OCI-LY1 (cell line): Measurements from ENCODE around the gene WNT11.

Experiments
- H2AFZ ChIP-seq: fragments of 200-600 bp; sonication (generic), shearing (Covaris generic); 2 replicates; pipeline ENCODE4 v1.6.0; 2014; ENCODE audit warnings: antibody characterized with exemption, mild to moderate bottlenecking, low read length
- H3F3A ChIP-seq: fragments of 200-600 bp; sonication (generic), shearing (Covaris generic); 2 replicates; pipeline ENCODE4 v1.6.0; 2014; ENCODE audit warnings: mild to moderate bottlenecking, antibody characterized with exemption, low read length, moderate library complexity; ENCODE audit not compliant: insufficient read depth
- H3K27ac ChIP-seq: fragments of 200-600 bp; sonication (generic); 2 replicates; pipeline ENCODE4 v1.5.1; 2014; ENCODE audit warnings: low read length, mixed run types, mild to moderate bottlenecking, low read depth; ENCODE audit not compliant: poor library complexity, severe bottlenecking
- H3K27me3 ChIP-seq: fragments of 200-600 bp; sonication (generic); 2 replicates; pipeline ENCODE4 v1.6.0; 2014; ENCODE audit warnings: antibody characterized with exemption, mild to moderate bottlenecking, low read length, moderate library complexity; ENCODE audit not compliant: insufficient read depth
- H3K36me3 ChIP-seq: fragments of 200-600 bp; sonication (generic); 2 replicates; pipeline ENCODE4 v1.6.1; 2014; ENCODE audit warnings: mild to moderate bottlenecking, antibody characterized with exemption, low read length, moderate library complexity, mixed read lengths; ENCODE audit not compliant: insufficient read depth
- H3K4me1 ChIP-seq: fragments of 200-600 bp; sonication (generic); 2 replicates; pipeline ENCODE4 v1.5.1; 2014; ENCODE audit warnings: mild to moderate bottlenecking, low read length, moderate library complexity; ENCODE audit not compliant: insufficient read depth, severe bottlenecking
- H3K4me2 ChIP-seq: fragments of 200-600 bp; sonication (generic), shearing (Covaris generic); 2 replicates; pipeline ENCODE4 v1.6.1; 2014; ENCODE audit warnings: low read length
- H3K4me3 ChIP-seq: fragments of 200-600 bp; sonication (generic); 2 replicates; pipeline ENCODE4 v1.5.1; 2014; ENCODE audit warnings: low read length, low read depth, mild to moderate bottlenecking, mixed read lengths; ENCODE audit not compliant: poor library complexity, severe bottlenecking
- H3K79me2 ChIP-seq: fragments of 200-600 bp; shearing (Covaris generic); 2 replicates; pipeline ENCODE4 v1.6.1; 2016; ENCODE audit warnings: mixed run types, low read length, mixed read lengths; ENCODE audit not compliant: insufficient read depth
- H3K9ac ChIP-seq: fragments of 200-600 bp; sonication (generic), shearing (Covaris generic); 2 replicates; pipeline ENCODE4 v1.6.1; 2014; ENCODE audit warnings: mild to moderate bottlenecking, low read length, mixed read lengths
- H3K9me2 ChIP-seq: fragments of 200-600 bp; sonication (generic), shearing (Covaris generic); 2 replicates; pipeline ENCODE4 v1.6.1; 2014; ENCODE audit warnings: low read depth, mild to moderate bottlenecking, low read length, mixed read lengths
- H3K9me3 ChIP-seq: fragments of 200-600 bp; shearing (Covaris generic); 2 replicates; pipeline ENCODE4 v1.6.1; 2014; ENCODE audit warnings: low read length, mixed read lengths
- H4K20me1 ChIP-seq: fragments of 200-600 bp; sonication (generic), shearing (Covaris generic); 2 replicates; pipeline ENCODE4 v1.6.0; 2016; ENCODE audit warnings: mild to moderate bottlenecking, low read length; ENCODE audit not compliant: insufficient read depth
- EZH2 ChIP-seq: fragments of 200-600 bp; sonication (generic), shearing (Covaris generic); IDR thresholded peaks from 2 replicates; pipeline ENCODE4 v1.8.0; 2017; ENCODE audit warnings: borderline replicate concordance, mixed run types, mild to moderate bottlenecking, antibody characterized with exemption, low read length, moderate library complexity, mixed read lengths
- TF ChIP-seq, protein P1 (sequence below): fragments of 200-600 bp; sonication (generic), shearing (Covaris generic); IDR thresholded peaks from 2 replicates; pipeline ENCODE4 v1.5.1; 2017; ENCODE audit warnings: mild to moderate bottlenecking, antibody characterized with exemption, low read length, moderate library complexity, mixed read lengths

WNT11 gene

DNA sequence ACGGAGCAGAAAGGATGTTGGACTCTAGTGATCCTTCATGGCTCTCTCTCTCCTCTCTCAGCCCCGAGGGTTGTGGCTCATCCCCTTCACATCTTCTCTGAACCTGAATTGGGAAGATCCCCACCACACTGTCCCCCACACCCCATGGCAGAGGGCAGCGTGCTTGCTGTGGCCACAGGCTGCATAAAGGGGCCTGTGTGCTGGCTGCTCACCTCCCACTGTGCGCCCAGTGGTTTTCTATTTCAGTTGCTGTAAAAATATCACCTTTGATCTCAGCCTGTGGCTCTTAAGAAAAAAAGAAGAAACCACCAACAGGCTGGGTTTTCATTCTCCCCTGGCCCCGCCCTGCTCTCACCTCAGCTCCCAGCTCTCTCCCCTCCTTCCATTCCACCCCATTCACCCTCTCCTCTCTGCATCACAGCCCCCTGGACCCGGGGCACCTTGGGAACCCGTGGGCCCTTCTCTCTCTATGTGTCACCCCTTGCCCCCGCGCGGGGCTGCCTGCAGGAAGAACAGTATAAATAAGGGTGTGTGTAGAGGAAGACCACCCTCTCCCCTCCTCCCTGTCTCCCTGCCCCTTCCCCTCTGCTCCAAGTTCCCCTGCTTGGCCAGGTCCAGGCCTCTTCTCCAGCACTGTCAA lies 25.8 kb upstream of the WNT11 start:
- Histone ChIP-seq H2AFZ (no peak overlapping the region), H3K9me3 (no peaks in the 10 kb centered on the region), H3K4me2 (no peak overlapping the region; the same call in 1 of the 2 replicates), H3K36me3 (no peaks in the 10 kb centered on the region), H4K20me1 (no peaks in the 10 kb centered on the region), H3K79me2 (no peaks in the 10 kb centered on the region), H3K9me2 (no peaks in the 10 kb centered on the region), H3K4me3 (no peak overlapping the region), H3K9ac (no peak overlapping the region), H3K4me1 (peaks cover 24% of the 10 kb centered on the region), H3F3A (no peaks in the 10 kb centered on the region), H3K27me3 (peaks cover 6% of the 10 kb centered on the region; the same call in 1 of the 2 replicates), H3K27ac (no peak overlapping the region)
- TF ChIP-seq, protein P1, sequence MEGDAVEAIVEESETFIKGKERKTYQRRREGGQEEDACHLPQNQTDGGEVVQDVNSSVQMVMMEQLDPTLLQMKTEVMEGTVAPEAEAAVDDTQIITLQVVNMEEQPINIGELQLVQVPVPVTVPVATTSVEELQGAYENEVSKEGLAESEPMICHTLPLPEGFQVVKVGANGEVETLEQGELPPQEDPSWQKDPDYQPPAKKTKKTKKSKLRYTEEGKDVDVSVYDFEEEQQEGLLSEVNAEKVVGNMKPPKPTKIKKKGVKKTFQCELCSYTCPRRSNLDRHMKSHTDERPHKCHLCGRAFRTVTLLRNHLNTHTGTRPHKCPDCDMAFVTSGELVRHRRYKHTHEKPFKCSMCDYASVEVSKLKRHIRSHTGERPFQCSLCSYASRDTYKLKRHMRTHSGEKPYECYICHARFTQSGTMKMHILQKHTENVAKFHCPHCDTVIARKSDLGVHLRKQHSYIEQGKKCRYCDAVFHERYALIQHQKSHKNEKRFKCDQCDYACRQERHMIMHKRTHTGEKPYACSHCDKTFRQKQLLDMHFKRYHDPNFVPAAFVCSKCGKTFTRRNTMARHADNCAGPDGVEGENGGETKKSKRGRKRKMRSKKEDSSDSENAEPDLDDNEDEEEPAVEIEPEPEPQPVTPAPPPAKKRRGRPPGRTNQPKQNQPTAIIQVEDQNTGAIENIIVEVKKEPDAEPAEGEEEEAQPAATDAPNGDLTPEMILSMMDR = no peak
- TF ChIP-seq EZH2 = no peak

DNA sequence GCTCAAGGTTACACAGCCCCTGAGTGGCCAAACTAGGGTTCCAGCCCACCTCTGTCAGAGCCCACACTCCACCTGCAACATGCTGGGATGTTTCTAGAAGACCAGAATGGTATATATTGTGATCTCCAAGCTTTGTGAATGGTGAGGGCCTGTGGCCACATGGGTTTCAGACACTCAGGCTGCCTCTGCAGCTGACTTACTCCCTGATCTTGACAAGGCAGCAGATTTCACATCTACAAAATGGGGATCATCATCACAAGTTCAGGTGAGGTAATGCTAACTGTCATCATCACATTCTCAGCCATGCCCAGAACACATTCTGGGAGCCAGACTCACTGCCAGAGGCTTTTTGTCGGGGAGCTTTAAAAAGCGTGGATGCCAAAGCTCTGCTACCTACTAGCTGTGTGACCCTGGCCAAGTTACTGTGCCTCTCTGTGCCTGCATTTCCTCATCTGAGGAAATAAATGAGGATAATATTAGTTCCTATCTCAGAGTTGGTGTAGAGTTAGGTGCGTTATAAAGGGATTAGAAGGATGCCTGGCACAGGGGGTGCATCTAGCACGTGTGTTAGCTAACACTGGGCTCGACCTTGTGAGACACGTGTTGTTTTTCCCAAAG lies 24.9 kb upstream of the WNT11 start:
- Histone ChIP-seq H3K4me3 (no peak overlapping the region), H3K4me1 (peaks cover 16% of the 10 kb centered on the region), H3K27ac (no peak overlapping the region), H3K36me3 (no peaks in the 10 kb centered on the region), H3K9me2 (no peaks in the 10 kb centered on the region), H3K9me3 (no peaks in the 10 kb centered on the region), H3F3A (no peaks in the 10 kb centered on the region), H3K27me3 (peaks cover 6% of the 10 kb centered on the region; the same call in 1 of the 2 replicates), H3K79me2 (no peaks in the 10 kb centered on the region), H3K9ac (no peak overlapping the region), H2AFZ (no peak overlapping the region), H3K4me2 (no peak overlapping the region), H4K20me1 (no peaks in the 10 kb centered on the region)
- TF ChIP-seq, protein P1 = no peak
- TF ChIP-seq EZH2 = no peak

DNA sequence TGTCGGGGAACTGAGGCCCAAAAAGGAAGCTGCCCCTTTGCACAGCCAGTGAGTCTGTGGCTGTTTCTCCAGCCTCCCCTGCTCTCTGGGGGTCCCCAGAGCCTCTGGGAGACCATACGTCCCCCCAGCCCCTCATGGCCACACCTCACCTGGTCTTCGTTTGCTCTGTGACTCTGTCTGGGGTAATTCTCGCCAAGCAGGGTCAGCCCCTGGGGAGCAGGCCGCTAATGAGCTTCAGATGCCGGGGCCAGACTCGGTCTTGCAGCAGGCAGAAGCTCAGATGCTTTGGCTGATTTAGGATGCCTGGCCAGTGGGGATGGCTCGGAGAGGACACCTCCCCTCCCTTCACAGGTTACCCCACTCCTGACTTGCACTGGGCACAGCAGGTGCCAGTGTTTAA lies 24.1 kb upstream of the WNT11 start:
- no peak overlapping the region for H3K4me2 ChIP-seq

More for the DNA sequence above, 24.1 kb upstream of the WNT11 start:
- H3K27me3 ChIP-seq = peaks cover 6% of the 10 kb centered on the region; the same call in 1 of the 2 replicates
- no peaks in the 10 kb centered on the region for H3F3A ChIP-seq
- no peaks in the 10 kb centered on the region for H3K36me3 ChIP-seq
- H3K4me1 ChIP-seq = peaks cover 16% of the 10 kb centered on the region
- no peak overlapping the region for H3K9ac ChIP-seq
- no peaks in the 10 kb centered on the region for H3K9me2 ChIP-seq
- H4K20me1 ChIP-seq = no peaks in the 10 kb centered on the region
- H3K4me3 ChIP-seq = no peak overlapping the region
- no peak overlapping the region for H2AFZ ChIP-seq
- H3K79me2 ChIP-seq = no peaks in the 10 kb centered on the region
- TF ChIP-seq, protein P1 = no peak
- no peak for TF ChIP-seq EZH2
- H3K27ac ChIP-seq = no peak overlapping the region
- H3K9me3 ChIP-seq = no peaks in the 10 kb centered on the region
